ENCODE data around the gene ULK2. TPM values are rescaled to one million over a fixed set of nuclear protein-coding genes. Genes with fewer than 3 reads are reported as not detected.

The ULK2 gene
- polyA plus RNA-seq, 1 donor = 20.0 TPM

DNA sequence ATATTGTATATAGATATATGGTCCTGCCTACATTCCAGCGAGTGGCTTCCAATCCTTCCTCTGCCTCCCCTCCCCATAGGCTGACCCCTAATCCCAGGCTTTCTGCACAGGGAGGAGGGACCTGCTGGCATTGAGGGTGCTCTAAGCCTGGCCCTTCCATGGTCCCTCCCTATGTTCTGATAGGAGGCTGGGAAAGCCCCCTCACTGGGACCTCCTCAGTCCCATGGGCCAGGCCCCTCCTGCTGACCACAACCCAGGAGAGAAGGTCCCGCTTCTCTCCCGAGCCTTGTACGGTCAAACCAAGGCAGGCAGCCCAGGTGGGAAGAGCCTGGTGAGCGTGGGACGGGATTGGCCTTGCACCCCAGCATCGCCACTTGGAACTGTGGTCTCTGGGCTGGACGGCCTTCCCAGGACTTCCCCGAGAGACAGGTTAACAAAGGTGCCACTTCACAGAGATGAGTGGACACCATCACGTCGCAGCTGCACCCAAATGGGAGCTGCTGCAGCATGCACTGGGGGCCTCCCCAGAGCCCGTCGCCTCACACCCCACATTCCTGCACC is 120.5 kb downstream of the ULK2 start:
- DNase-seq (ENCODE audit: low read depth) = no peak

DNA sequence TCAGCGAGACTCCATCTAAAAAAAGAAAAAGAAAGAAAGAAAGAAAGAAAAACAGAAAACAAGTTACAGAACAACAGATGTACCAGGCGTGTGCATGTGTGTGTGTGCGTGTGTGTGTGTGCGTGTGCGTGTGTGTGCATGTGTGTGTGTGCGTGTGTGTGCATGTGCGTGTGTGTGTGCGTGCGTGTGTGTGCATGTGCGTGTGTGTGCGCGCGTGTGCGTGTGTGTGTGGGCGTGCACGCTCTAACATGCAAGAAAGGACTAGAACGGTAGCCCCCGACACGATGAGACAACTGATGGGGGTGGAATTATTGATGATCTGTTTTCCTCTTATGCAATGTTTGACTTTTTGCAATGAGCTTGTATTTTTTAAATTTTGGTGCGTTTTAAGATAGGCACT is 121.2 kb downstream of the ULK2 start:
- DNase-seq (ENCODE audit: low read depth) = no peak

- DNase-seq (ENCODE audit: low read depth) = peak; percentile 72
Measured at GRCh38 chr17:19744922-19745757, 122.6 kb downstream of the ULK2 start.

- DNase-seq (ENCODE audit: low read depth) = no peak
Measured at GRCh38 chr17:19744492-19744891, 123.2 kb downstream of the ULK2 start.

DNA sequence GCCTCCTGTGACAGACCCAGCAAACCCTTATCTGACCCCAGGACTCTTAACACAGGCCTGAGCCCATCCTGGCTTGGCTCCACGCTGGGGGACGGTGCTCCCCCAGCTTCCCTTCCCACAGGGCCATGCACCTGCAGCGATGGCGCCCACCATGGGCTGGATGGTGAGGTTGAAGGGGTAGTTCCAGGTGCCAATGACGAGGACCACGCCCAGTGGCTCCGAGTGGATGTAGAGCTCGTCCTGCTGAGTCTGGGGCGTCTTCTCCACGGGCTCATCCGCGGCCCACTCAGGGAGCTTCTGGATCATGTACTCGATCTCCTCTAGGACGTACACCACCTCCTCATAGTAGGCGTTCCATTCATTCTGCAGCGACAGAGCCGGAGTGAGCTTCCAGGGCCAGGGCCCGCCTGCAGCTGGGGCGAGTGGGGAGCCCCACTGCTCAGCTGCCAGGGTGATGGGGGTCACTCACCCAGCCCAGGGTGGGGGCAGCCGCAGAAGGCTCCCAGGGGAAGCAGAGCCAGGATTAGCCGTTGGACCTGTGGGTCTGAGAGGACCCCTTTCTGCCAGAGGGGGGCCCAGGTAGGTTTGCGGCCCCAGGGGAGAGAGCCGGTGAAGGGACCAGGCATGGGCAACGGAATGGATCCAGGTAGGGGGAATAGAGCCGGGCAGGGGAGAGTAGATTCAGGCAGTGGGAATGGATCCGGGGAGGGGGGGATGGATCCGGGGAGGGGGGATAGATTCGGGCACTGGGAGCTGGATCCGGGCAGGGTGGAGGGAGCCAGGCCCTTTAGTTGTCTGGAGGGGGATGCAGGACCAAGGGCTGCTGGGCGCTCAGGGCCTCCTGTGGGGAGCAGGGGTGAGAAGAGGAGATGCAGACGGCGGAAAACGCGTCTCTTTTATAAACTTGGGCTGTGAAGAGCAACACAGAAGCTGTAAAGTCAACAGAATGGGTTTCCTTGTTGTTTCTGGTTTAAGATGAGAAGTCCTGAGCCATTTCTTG is 124.3 kb downstream of the ULK2 start:
- no peak for DNase-seq (ENCODE audit: low read depth)

GRCh38 chr17:19742495-19742894 is 125.2 kb downstream of the ULK2 start:
- no peak for DNase-seq (ENCODE audit: low read depth)

DNA sequence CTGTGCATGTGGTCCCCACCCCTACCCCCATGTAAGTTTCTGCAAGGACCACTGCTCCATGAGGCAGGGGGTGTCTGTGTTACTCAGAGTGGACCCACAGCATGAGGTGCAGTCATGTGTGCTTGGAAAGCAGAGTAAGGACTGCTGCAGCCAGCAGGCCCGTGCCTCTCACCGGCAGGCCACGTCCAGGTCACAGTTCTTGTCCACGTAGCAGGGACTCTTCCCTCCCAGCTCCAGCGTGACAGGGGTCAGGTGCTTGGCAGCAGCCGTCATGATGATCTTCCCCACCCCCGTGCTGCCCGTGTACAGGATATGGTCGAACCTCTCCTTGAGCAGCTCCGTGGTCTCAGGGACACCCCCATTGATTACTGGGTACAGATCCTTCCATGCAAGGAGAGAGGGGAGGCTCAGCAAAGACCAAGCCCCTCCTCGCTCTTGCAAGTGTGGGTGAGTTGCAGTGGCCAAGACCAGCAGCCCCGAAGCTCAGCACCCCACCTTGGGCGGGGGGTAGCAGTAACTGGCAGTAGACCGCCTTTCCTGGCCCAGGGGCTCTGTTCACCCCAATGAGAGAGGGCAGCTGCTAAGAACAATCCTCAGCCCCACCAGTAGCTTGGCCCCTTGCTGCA is 125.8 kb downstream of the ULK2 start:
- DNase-seq (ENCODE audit: low read depth) = no peak

GRCh38 chr17:19740933-19741332 is 126.8 kb downstream of the ULK2 start:
- DNase-seq (ENCODE audit: low read depth) = no peak

DNA sequence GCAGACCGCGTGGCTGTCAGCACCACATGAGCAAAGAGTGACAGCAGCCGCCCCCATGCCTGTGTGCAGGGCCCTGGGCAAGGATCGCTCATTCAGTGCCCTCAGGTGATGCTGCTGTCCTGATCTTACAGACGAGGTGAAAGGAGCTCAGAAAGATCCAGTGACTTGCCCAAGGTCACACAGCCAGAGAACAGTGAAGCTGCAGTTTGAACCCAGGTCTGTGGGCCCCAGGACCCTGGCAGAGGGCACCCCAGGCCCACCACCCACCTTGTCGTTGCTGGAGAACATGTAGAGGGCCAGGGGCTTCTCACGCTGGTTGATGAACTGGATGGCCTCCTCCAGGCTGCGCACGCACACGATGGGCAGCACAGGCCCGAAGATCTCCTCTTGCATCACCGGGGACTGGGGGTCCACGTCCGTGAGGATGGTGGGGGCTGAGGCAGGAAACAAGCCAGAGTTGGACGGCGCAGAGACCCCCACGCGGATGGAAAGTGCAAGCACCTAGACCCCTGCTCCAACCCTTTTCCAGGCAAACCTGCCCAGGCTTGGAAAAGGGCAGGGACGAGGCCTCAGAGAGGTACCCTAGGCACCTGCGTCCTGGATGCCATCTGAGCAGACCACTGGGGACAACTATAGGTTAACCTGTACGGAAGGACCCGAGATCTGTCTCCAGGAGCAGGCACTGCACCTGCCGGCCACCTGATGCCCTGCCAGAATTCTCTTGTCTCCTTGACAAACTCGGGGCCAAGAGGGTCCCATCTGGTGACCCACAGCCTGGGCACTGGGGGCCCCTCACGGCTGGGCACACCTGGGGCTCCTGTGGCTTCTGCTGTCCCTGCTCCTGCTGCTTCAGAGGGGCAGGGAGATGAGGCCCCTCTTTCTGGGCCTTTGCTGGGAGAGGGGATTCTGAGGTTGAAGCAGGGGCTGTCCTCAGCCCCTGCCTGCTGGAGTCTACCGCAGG is 128.2 kb downstream of the ULK2 start:
- no peak for DNase-seq (ENCODE audit: low read depth)

DNA sequence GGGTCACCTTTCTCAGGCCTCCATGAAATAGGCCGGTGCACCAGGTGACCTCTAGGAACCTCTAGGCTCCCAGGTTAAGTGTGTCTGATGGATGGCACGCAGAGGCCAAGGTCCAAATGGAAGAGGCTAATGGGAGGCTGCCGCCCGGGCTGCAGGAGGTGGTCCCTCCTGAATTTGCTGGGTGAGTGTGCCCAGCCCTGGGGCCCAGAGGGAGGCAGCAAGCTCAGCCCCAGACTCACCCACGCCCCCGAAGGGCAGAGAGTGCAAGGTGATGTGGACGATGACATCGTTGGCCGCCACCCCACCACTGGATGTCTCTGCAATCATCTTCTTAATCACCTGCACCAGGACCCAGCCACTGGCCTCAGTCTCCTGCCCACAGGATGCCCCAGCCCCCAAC is 129.0 kb downstream of the ULK2 start:
- DNase-seq (ENCODE audit: low read depth) = no peak

- DNase-seq (ENCODE audit: low read depth) = no peak
Measured at GRCh38 chr17:19738073-19738449, 129.7 kb downstream of the ULK2 start.

GRCh38 chr17:19737305-19738072 is 130.2 kb downstream of the ULK2 start:
- DNase-seq (ENCODE audit: low read depth) = no peak

- DNase-seq (ENCODE audit: low read depth) = no peak
Measured at GRCh38 chr17:19736071-19736470, 131.7 kb downstream of the ULK2 start.

- no peak for DNase-seq (ENCODE audit: low read depth)
Measured at GRCh38 chr17:19733953-19734526, 133.7 kb downstream of the ULK2 start.

DNA sequence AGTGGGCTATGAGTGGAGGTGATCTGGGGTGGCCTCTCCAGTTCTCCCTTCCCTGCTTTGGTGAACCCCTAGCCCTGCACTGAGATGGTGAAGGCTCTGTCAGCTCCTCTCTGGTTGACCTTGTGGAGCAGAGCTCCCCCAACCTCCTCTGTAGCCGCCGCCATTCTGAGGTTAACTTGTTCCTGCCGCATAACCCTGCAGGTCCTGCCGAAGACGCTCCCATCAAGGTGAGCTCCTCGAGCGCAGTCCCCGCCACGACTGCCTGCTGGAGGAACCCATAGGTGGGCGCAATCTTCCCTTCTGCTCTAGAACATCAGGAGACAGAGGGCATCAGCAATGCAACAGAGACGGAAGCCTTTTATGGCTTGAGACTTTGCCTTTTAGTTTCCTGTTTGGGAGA is 136.1 kb downstream of the ULK2 start:
- DNase-seq (ENCODE audit: low read depth) = no peak

DNA sequence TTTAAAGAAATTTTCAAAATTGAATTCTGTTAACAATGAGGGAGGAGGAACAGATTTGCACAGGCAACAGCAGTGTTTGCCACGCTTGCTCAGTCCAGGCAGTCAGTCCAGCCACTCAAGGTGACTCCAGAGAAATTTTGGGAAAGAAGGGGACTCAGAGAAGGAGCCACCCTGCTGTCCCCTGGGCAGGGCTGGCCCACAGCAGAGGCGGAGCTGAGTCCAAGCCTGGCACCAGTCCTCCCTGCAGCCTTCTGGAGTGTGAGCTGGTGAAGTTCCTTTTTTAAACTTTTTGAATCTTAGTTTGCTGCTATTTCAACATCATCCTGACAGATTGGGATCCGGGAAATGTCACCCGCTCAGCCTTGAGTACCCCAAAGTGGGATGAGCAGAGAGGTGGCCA is 136.9 kb downstream of the ULK2 start:
- DNase-seq (ENCODE audit: low read depth) = no peak

DNA sequence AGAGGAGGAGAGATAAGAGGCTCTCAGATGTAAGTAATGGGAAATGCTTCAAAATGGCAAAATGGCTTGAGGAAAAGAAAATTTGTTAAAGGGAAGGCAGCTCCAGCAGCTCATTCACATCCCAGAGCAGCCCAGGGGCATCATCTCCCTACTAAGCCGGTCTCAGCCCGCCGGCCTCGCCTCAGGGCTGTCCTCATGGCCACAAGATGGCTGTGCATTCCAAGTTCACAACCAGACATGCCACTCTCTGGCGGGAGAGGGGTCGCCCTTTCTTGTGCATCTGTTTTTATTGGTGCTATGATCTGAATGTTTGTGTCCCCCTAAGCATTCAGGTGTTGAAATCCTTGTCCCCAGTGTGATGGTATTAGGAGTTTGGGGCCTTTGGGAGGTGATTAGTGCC is 137.8 kb downstream of the ULK2 start:
- DNase-seq (ENCODE audit: low read depth) = no peak

DNA sequence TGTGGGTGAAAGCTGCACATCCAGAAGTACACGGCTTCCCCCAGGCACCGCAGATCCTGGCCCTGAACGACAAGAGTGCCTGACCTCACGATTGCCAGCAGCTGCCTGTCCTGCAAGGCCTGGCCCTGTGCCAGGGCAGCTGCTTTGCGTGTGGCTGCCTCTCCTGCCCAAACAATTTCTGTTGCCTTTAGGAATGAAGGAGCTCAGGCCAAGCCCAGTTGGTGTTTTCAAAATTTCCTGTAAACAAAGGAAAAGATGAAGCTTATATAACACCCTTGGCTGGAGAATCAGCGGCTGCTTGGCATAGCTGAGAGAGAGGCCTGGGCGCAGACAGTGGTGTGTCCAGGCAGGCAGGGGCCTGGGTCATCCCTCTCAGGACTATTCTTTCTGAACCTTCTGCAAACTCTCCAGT is 139.6 kb downstream of the ULK2 start:
- peak; percentile 49 for DNase-seq (ENCODE audit: low read depth)

- peak; percentile 88 for DNase-seq (ENCODE audit: low read depth)
Measured at GRCh38 chr17:19727501-19728078, 140.1 kb downstream of the ULK2 start.

Data from forelimb muscle (tissue), 1 donor.